NOMO-1 treated with DMSO at 0.1 percent for 48 hours (cell line): ENCODE data around the gene PPARA.

Experiments
- DNase-seq: peaks from one replicate; lab custom pipeline; 2025; ENCODE audit not compliant: unreplicated experiment; lab: John Stamatoyannopoulos, UW

The PPARA gene

DNA sequence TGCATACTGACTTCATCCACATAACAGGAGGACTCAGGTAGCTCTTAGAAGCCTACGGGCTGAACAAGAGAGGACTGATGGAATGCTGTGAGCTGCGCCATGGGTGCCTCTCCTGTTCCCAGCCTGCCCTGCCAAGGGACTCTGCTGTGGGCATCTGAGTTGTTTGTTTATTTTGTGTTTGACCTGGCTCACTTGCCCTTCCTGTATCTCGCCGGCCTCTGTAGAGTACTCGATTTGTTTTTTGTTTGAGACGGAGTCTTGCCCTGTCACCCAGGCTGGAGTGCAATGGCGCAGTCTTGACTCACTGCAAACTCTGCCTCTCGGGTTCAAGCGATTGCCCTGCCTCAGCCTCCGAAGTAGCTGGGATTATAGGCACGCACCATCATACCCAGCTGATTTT is 119.2 kb downstream of the PPARA start:
- no peak for DNase-seq

DNA sequence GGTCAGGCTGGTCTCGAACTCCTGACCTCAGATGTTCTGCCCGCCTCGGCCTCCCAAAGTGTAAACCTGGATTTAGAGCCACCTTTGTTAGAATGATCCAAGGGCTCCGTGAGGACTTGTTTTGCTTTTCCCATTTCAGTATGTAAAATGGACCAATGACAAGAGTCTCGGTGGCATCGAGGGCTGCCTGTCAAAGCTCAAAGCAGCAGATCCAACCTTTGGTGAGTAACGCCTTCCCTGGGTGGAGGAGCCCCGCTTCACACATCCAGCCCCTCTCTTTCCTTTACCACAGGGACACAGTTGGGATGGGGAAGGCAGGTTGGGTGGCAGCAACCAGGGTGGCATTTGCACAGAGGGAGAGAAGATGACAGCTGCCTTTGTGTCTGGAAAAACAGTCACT is 121.9 kb downstream of the PPARA start:
- DNase-seq: no peak

GRCh38 chr22:46272762-46273431 is 122.6 kb downstream of the PPARA start:
- no peak for DNase-seq

GRCh38 chr22:46273432-46274148 is 123.3 kb downstream of the PPARA start:
- DNase-seq: no peak

GRCh38 chr22:46274381-46274780 is 124.1 kb downstream of the PPARA start:
- no peak for DNase-seq

DNA sequence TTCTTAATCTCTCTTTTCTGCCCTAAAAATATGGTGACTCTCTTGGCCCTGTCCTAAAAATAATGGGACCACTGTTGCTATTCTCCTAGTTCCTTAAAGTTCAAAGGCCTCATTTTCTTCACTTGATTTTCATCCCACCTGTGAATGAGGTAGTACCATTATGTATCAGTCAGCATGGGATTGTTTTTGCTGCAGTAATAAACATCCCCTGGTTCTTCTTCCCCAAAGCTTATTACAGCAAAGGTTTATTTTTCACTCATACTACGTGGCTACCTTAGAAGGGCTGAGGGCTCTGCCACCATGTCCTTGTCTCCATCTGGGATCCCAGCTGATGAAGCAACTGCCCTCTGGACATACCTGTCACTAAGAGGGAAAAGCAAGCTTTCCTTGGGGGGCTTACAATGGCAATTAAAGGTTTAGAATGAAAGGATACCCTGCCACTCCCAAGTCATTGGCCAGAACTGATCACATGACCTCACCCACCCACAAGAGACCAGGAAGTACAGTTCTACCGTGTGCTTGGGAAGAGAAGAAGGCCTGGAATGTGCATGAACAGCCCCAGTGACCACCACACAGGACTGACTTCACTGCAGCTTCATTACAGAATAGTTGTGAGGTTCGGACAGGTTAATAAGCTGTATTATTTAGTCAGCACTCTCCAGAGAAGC is 125.3 kb downstream of the PPARA start:
- no peak for DNase-seq

- no peak for DNase-seq
Observed at GRCh38 chr22:46276563-46276962, 126.2 kb downstream of the PPARA start.

- no peak for DNase-seq
Observed at GRCh38 chr22:46278656-46279645, 128.6 kb downstream of the PPARA start.

DNA sequence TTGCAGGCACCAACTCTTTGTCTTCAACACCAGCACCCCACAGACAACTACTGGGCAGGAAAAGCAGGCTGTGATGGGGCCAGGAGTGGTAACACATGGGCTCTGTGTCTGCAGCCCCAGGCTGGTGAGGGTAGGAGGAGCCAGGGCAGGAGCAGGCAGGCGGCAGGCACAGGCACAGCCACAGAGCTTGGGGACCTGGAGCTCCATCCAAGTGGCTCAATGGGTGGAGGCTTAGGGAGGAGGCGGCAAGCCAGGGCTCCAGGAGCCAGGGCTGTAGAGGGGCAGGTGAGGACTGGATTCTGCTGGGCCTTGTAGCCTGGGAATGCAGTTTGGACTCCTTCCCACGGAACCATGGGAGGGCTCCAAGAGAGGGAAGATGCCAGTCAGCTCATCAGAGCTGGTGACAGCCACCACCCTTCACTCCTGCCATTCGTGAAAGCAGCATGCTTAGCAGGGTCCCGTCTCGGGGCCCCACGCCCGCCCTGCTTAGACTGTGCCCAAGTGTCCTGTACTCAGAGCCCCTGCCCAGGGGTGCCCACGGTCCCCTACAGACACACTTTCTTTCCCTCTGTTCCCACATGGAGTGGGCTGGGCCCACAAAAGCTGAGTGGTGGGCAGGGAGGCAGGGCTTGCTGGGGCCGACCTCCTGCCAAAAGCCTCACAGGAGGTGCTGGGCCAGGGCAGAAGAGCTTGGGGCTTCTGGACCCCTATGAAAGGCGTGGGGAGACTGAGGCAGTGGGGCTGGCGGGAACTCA is 129.9 kb downstream of the PPARA start:
- DNase-seq: no peak

DNA sequence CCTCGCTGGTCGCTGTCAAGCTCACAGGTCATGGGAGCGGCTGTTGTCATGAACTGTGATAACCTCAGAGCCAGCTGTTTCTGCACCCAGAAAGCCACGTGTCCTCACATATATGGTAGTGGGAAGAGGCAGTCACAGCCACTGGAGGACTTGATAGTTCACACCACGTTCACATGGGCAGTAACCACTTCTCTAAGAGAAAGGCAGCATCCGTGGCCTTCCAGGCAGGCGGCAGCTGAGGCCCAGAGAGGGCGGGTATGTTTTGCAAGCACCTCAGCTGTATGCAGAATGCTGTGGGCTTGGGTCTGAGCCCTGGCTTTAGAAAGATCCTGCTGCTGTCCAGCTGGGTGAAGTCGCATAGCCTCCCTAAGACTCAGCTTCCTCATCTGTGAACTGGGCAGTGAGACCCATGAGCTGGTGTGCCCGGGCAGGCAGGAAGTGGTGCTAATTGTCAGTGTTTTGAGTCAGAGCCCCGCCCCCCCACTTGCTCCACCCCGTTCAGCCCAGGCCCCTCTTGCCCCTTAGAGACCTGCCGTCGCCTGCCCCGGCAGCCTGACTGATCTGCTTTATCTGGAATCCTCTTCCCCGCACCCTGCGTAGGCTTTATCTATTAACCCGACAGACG is 130.8 kb downstream of the PPARA start:
- DNase-seq: no peak

DNA sequence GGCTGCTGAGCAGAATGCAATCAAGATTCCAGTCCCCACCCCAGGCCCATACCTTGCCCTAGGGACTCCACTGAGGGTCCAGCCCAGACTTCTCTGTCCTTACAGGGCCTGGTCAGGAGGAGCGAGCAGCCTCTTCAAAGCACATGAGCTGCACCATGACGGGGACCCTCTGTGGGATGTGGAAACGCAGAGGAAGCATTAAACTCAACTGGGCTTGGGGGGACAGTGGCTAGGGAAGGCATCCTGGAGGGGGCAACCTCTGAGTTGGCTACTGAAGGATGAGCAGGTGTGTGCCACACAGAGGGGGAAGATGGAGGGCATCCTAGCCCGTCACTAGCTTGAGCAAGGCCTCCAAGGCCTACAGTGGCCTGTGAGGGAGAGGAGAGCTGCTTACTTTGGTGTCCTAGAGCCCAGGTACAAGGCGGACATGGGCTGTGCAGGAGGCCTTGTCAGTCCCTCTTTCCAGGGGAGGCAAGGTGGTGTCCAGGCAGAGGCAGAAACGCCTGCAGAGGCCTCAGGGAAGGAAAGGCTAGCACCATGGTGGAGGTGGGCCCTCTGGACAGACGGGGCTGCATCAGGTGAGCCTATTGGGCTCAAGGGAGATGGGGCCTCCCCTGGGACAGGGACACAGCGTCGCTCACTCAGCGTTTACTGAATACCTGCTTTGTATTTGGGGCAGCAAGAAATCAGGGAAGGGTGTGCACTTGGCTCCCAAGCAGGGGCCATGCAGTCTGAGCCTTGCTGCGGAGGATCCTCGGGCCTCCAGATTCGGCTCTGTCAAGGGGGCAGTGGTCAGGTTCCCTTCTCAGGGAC is 131.7 kb downstream of the PPARA start:
- DNase-seq: no peak

GRCh38 chr22:46286006-46286405 is 135.7 kb downstream of the PPARA start:
- no peak for DNase-seq

- DNase-seq: no peak
Observed at GRCh38 chr22:46286941-46287872, 136.9 kb downstream of the PPARA start.

- peak; percentile 54 for DNase-seq
Observed at GRCh38 chr22:46287873-46288751, 137.8 kb downstream of the PPARA start.

- no peak for DNase-seq
Observed at GRCh38 chr22:46288846-46289243, 138.5 kb downstream of the PPARA start.

DNA sequence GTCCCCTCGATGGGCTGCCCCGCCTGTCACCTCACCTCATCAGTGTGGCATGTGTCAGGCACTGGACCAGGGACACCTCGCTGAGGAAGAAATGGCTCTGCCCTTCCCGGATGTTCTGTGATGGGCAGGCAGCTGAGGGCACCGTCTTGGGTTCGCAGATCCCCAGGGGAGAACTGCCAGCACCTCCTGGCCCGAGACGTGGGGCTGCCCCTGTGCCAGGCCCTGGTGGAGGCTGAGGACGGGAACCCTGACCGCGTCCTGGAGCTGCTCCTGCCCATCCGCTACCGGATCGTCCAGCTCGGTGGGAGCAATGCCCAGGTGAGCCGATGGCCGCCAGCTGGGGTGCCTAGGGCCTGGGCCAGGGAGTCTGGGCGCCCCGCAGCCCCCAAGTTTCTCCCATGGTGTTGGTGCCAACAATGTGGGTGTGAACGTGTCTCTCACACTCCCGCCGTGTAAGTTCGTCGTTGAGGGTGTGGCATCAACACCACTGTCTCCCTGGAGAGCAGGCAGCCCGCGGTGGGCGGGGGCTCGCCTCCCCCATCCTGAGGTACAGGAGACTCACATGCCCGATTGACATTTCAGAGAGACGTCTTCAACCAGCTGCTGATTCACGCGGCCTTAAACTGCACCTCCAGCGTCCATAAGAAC is 139.0 kb downstream of the PPARA start:
- DNase-seq: no peak
